MM.1S (cell line): ENCODE results near the gene KCNQ5.

Experiments used
- DNase-seq: peaks from one replicate; pipeline ENCODE4 v3.0.0-alpha.2; 2015
- H2AFZ ChIP-seq: fragments of 300-600 bp; sonication (generic); 2 replicates; pipeline ENCODE4 v1.6.0; 2016; ENCODE audit warnings: antibody characterized with exemption, low read length
- H3F3A ChIP-seq: fragments of 300-600 bp; sonication (generic); 2 replicates; pipeline ENCODE4 v1.6.1; 2016; ENCODE audit warnings: mild to moderate bottlenecking, antibody characterized with exemption, low read length, moderate library complexity, mixed read lengths; ENCODE audit not compliant: insufficient read depth
- H3K27ac ChIP-seq: fragments of 300-600 bp; sonication (generic); 2 replicates; pipeline ENCODE4 v1.5.1; 2016; ENCODE audit warnings: mild to moderate bottlenecking, low read length
- H3K27me3 ChIP-seq: fragments of 300-600 bp; sonication (generic); replicated peaks from 2 replicates; pipeline ENCODE4 v1.6.0; 2016; ENCODE audit warnings: low read length; ENCODE audit not compliant: insufficient read depth
- H3K36me3 ChIP-seq: fragments of 300-600 bp; sonication (generic); replicated peaks from 2 replicates; pipeline ENCODE4 v1.6.1; 2016; ENCODE audit warnings: mild to moderate bottlenecking, low read length, mixed read lengths; ENCODE audit not compliant: insufficient read depth
- H3K4me1 ChIP-seq: fragments of 300-600 bp; sonication (generic); 2 replicates; pipeline ENCODE4 v1.6.1; 2016; ENCODE audit warnings: low read length, mixed read lengths
- H3K4me2 ChIP-seq: fragments of 300-600 bp; sonication (generic); 2 replicates; pipeline ENCODE4 v1.6.0; 2016; ENCODE audit warnings: low read depth, low read length
- H3K4me3 ChIP-seq: fragments of 300-600 bp; sonication (generic); 2 replicates; pipeline ENCODE4 v1.5.1; 2016; ENCODE audit warnings: low read length, mixed read lengths
- H3K79me2 ChIP-seq: fragments of 300-600 bp; sonication (generic); 2 replicates; pipeline ENCODE4 v1.6.1; 2016; ENCODE audit warnings: mixed run types, low read length, mixed read lengths
- H3K9ac ChIP-seq: fragments of 300-600 bp; sonication (generic); 2 replicates; pipeline ENCODE4 v1.6.1; 2016; ENCODE audit warnings: low read length, mixed read lengths
- H3K9me2 ChIP-seq: fragments of 300-600 bp; sonication (generic); replicated peaks from 2 replicates; pipeline ENCODE4 v1.6.1; 2016; ENCODE audit warnings: mild to moderate bottlenecking, low read length, mixed read lengths; ENCODE audit not compliant: insufficient read depth
- H3K9me3 ChIP-seq: fragments of 300-600 bp; sonication (generic); replicated peaks from 2 replicates; pipeline ENCODE4 v1.6.1; 2016; ENCODE audit warnings: mild to moderate bottlenecking, low read length, mixed read lengths; ENCODE audit not compliant: insufficient read depth
- H4K20me1 ChIP-seq: fragments of 300-600 bp; sonication (generic); 2 replicates; pipeline ENCODE4 v1.6.1; 2016; ENCODE audit warnings: mild to moderate bottlenecking, low read length, moderate library complexity, mixed read lengths; ENCODE audit not compliant: insufficient read depth
- CTCF ChIP-seq: fragments of 300-600 bp; sonication (generic); IDR thresholded peaks from 2 replicates; pipeline ENCODE4 v1.5.1; 2016; ENCODE audit warnings: antibody characterized with exemption, low read length, mixed read lengths
- EZH2 ChIP-seq: fragments of 300-600 bp; sonication (generic); optimal IDR thresholded peaks from 2 replicates; pipeline ENCODE3; 2017; ENCODE audit warnings: low read depth, mild to moderate bottlenecking, antibody characterized with exemption, low read length, mixed read lengths
- EZH2phosphoT487 ChIP-seq: fragments of 300-600 bp; sonication (generic); IDR thresholded peaks from 2 replicates; pipeline ENCODE4 v1.6.1; 2018; ENCODE audit warnings: antibody characterized with exemption, low read length

The KCNQ5 gene

DNA sequence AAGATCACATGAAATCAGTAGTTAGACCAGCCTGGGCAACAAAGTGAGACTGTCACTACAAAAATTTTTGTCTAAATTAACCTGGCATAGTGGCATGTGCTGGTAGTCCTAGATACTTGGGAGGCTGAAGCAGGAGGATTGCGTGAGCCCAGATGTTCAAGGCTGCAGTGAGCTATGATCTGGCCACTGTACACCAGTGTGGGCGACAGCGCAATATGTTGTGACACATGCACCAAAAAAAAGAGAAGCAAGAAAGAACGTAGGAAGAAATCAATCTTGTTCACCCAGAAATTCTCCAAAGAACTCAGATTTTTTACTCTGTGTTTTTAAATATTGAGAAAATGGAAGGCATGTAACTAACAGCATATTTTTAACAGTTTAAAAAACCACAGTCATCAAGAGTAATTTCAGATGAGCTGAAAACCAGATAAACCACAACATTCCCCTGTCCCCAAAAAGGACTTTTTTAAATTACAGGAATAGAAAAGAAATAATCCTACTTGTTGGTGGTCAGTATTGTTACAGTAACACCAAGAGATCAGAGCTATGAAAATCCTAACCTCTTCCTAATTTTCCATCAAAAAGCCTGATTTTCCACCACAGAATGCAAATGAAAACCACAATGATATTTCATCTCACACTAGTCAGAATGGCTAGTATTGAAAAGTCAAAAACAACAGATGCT, 363.3 kb downstream of the KCNQ5 start:
- H3K79me2 ChIP-seq: no peaks in the 10 kb centered on the region; the same call in 1 of the 2 replicates
- no peak overlapping the region for H3K9ac ChIP-seq
- H3K27me3 ChIP-seq: no peaks in the 10 kb centered on the region
- no peaks in the 10 kb centered on the region for H3K36me3 ChIP-seq
- no peaks in the 10 kb centered on the region for H3K4me1 ChIP-seq
- DNase-seq: no peak
- H3K4me3 ChIP-seq: no peak overlapping the region
- H3K27ac ChIP-seq: no peak overlapping the region
- TF ChIP-seq EZH2phosphoT487 (no peak), CTCF (no peak), EZH2 (no peak)
- H3K9me3 ChIP-seq: no peaks in the 10 kb centered on the region
- no peaks in the 10 kb centered on the region for H4K20me1 ChIP-seq
- no peak overlapping the region for H2AFZ ChIP-seq
- no peaks in the 10 kb centered on the region for H3K9me2 ChIP-seq
- H3K4me2 ChIP-seq: no peak overlapping the region
- no peaks in the 10 kb centered on the region for H3F3A ChIP-seq

DNA sequence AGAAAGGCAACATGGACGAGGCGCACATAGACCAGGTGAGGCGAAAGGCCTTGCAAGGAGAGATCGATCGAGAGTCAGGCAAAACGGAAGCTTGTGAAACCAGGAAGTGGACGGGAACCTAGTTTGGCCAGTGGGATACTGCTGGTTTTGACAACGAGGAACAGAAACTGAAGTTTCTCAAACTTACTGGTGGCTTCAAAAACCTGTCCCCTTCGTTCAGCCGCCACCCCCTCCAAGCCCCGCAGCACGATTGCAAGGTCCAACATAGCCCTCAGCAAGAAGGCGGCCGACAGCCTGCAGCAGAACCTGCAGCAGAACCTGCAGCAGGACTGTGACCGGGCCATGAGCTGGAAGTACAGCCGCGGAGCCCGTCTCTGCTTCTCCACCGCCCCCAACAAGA, 365.4 kb downstream of the KCNQ5 start:
- H3K36me3 ChIP-seq: no peaks in the 10 kb centered on the region
- no peak overlapping the region for H3K4me2 ChIP-seq
- no peak overlapping the region for H3K27ac ChIP-seq
- H3K9me3 ChIP-seq: no peaks in the 10 kb centered on the region
- no peaks in the 10 kb centered on the region for H3K9me2 ChIP-seq
- H3K4me1 ChIP-seq: no peaks in the 10 kb centered on the region
- no peaks in the 10 kb centered on the region; the same call in 1 of the 2 replicates for H3K79me2 ChIP-seq
- no peaks in the 10 kb centered on the region for H3K27me3 ChIP-seq
- DNase-seq: no peak
- no peaks in the 10 kb centered on the region for H4K20me1 ChIP-seq
- no peak overlapping the region for H3K4me3 ChIP-seq
- no peak for TF ChIP-seq EZH2phosphoT487
- TF ChIP-seq CTCF: no peak
- TF ChIP-seq EZH2: no peak
- no peak overlapping the region for H3K9ac ChIP-seq
- H2AFZ ChIP-seq: no peak overlapping the region
- H3F3A ChIP-seq: no peaks in the 10 kb centered on the region

DNA sequence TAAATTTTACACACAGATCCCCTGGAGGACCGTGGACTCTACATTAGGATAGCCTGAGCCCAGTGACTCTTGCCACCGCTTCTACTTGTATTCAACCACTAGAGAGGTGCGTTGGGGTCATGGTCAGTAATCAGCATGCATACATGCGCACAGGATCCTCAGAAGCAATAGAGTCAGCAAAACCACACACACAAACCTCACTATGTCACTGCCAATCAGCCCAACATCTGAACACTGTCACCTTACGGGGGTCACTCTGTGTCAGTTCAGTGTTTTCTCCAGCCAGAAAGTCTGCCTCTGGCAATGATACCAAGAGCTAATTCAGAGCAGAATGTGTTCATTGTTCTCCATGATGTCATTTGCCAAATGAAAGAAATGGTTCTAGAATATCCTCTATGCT, 378.1 kb downstream of the KCNQ5 start:
- H3K9me3 ChIP-seq: no peaks in the 10 kb centered on the region
- H3K4me3 ChIP-seq: no peak overlapping the region
- H3K36me3 ChIP-seq: no peaks in the 10 kb centered on the region
- H3K27ac ChIP-seq: no peak overlapping the region
- no peaks in the 10 kb centered on the region for H3K79me2 ChIP-seq
- H2AFZ ChIP-seq: no peak overlapping the region
- no peak overlapping the region for H3K9ac ChIP-seq
- TF ChIP-seq EZH2 (no peak), CTCF (no peak), EZH2phosphoT487 (no peak)
- no peak for DNase-seq
- no peaks in the 10 kb centered on the region for H3K4me1 ChIP-seq
- no peaks in the 10 kb centered on the region for H4K20me1 ChIP-seq
- H3K9me2 ChIP-seq: no peaks in the 10 kb centered on the region
- no peaks in the 10 kb centered on the region for H3K27me3 ChIP-seq
- H3F3A ChIP-seq: no peaks in the 10 kb centered on the region
- H3K4me2 ChIP-seq: no peak overlapping the region
